SH-SY5Y (cell line): ENCODE measurements around the gene TNPO2.

Experiments
- GATA2 ChIP-seq: IDR thresholded peaks from 2 replicates; pipeline ENCODE4 v1.6.1; 2011; ENCODE audit warnings: mild to moderate bottlenecking, low read depth, low read length
- GATA3 ChIP-seq: IDR thresholded peaks from 2 replicates; pipeline ENCODE4 v1.6.1; 2011; ENCODE audit warnings: low read depth, mild to moderate bottlenecking, low read length, moderate library complexity

DNA sequence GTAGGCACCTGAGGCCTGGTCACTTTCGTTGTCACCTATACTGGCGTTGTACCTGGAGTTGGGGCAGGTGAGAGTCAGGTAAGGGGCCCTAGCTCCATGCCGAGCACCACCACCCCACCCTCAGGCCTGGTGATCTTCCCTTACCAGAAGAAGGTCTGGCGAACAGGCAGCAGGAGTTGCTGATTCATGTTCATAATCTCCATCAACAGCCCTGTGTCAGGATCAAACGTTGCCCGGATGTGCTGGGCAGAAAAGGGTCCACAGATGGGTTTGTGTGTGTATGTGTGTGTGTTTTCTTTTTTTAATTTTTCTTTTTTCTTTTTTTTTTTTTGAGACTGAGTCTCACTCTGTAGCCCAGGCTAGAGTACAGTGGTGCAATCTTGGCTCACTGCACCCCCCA, 71.5 kb downstream of the TNPO2 start:
- no peak for TF ChIP-seq GATA3
- TF ChIP-seq GATA2: no peak
